WTC11 (cell line): Measurements from ENCODE around the gene HUS1. TPM values are rescaled to one million over a fixed set of nuclear protein-coding genes. Genes with fewer than 3 reads are reported as not detected.

ENCODE experiments used
- ATAC-seq: fragments of 200-7000 bp; cut with Tn5 transposase; 2 replicates; pipeline ENCODE4 v1.10.0; 2021; ENCODE audit warnings: mild to moderate bottlenecking, moderate library complexity
- CTCF ChIA-PET: fragments of 300-600 bp; sonication (Branson Sonifier 250); formaldehyde crosslinking; loops from one replicate; lab custom pipeline; 2021; ENCODE audit warnings: antibody characterized with exemption; lab: Charles Lee
- POLR2A ChIA-PET: fragments of 350-600 bp; sonication (Branson Sonifier 250); formaldehyde crosslinking; loops from one replicate; lab custom pipeline; 2021; ENCODE audit warnings: antibody characterized with exemption; lab: Charles Lee
- DNase-seq: peaks from one replicate; pipeline ENCODE4 v3.0.0; 2021; ENCODE audit warnings: low spot score
- H3K27ac Mint-ChIP-seq: 2 replicates; pipeline ENCODE4 v1.8.0; 2021; ENCODE audit warnings: mixed read lengths
- H3K27me3 Mint-ChIP-seq: 2 replicates; pipeline ENCODE4 v1.8.0; 2021; ENCODE audit warnings: low read depth, mild to moderate bottlenecking, moderate library complexity, mixed read lengths
- H3K36me3 Mint-ChIP-seq: 2 replicates; pipeline ENCODE4 v1.8.0; 2021; ENCODE audit warnings: mixed read lengths
- H3K4me1 Mint-ChIP-seq: 2 replicates; pipeline ENCODE4 v1.8.0; 2022; ENCODE audit warnings: mixed read lengths
- H3K4me3 Mint-ChIP-seq: 2 replicates; pipeline ENCODE4 v1.8.0; 2021; ENCODE audit warnings: mild to moderate bottlenecking, moderate library complexity, mixed read lengths
- H3K9me3 Mint-ChIP-seq: 2 replicates; pipeline ENCODE4 v1.8.0; 2021; ENCODE audit warnings: mixed read lengths
- AFF4 ChIP-seq: sonication (generic); formaldehyde crosslinking; IDR thresholded peaks from 2 replicates; pipeline ENCODE4 v1.8.1; 2023; ENCODE audit warnings: mild to moderate bottlenecking, missing genetic modification reagents, borderline replicate concordance
- CDX4 ChIP-seq: fragments of 250-450 bp; sonication (Bioruptor Pico); IDR thresholded peaks from 2 replicates; pipeline ENCODE4 v1.9.0; 2021; ENCODE audit warnings: moderate library complexity, mild to moderate bottlenecking, inconsistent platforms, borderline replicate concordance
- ELF4 ChIP-seq: sonication (generic); formaldehyde crosslinking; IDR thresholded peaks from 2 replicates; pipeline ENCODE4 v1.8.1; 2022; ENCODE audit warnings: low read depth, mild to moderate bottlenecking, moderate library complexity, missing genetic modification reagents
- EMX1 ChIP-seq: fragments of 250-450 bp; sonication (Bioruptor Pico); IDR thresholded peaks from 2 replicates; pipeline ENCODE4 v1.8.0; 2021; ENCODE audit warnings: mild to moderate bottlenecking
- GABPB1 ChIP-seq: sonication (generic); formaldehyde crosslinking; IDR thresholded peaks from 2 replicates; pipeline ENCODE4 v1.8.1; 2023; ENCODE audit warnings: mild to moderate bottlenecking, missing genetic modification reagents
- MYBL2 ChIP-seq: sonication (generic); formaldehyde crosslinking; IDR thresholded peaks from 2 replicates; pipeline ENCODE4 v1.8.1; 2023; ENCODE audit warnings: mild to moderate bottlenecking, moderate library complexity, missing genetic modification reagents
- NFATC4 ChIP-seq: fragments of 250-450 bp; sonication (Bioruptor Pico); IDR thresholded peaks from 2 replicates; pipeline ENCODE4 v1.9.0; 2021; ENCODE audit warnings: mild to moderate bottlenecking
- NR2C2 ChIP-seq: sonication (generic); formaldehyde crosslinking; IDR thresholded peaks from 2 replicates; pipeline ENCODE4 v1.8.0; 2022; ENCODE audit warnings: mild to moderate bottlenecking, missing genetic modification reagents
- OVOL2 ChIP-seq: fragments of 250-450 bp; sonication (Bioruptor Pico); IDR thresholded peaks from 2 replicates; pipeline ENCODE4 v1.9.0; 2021; ENCODE audit warnings: mild to moderate bottlenecking, borderline replicate concordance
- SP1 ChIP-seq: sonication (generic); formaldehyde crosslinking; conservative IDR thresholded peaks from 2 replicates; pipeline ENCODE4 v1.8.1; 2022; ENCODE audit warnings: missing genetic modification reagents
- USF2 ChIP-seq: sonication (generic); formaldehyde crosslinking; IDR thresholded peaks from 2 replicates; pipeline ENCODE4 v1.8.1; 2023; ENCODE audit warnings: mild to moderate bottlenecking, missing genetic modification reagents, moderate library complexity
- ZNF416 ChIP-seq: fragments of 250-450 bp; sonication (Bioruptor Pico); IDR thresholded peaks from 2 replicates; pipeline ENCODE4 v1.9.0; 2021; ENCODE audit warnings: mild to moderate bottlenecking, inconsistent platforms
- ZNF423 ChIP-seq: fragments of 250-450 bp; sonication (Bioruptor Pico); IDR thresholded peaks from 2 replicates; pipeline ENCODE4 v2.1.2; 2022; ENCODE audit warnings: mild to moderate bottlenecking, moderate library complexity
- total RNA-seq: library from RNA; stranded (reverse); gene quantifications from 3 replicates; pipeline ENCODE4 v1.2.3, GENCODE V29; 2021
- TF ChIP-seq, protein P1 (sequence below): fragments of 250-450 bp; sonication (Bioruptor Pico); IDR thresholded peaks from 2 replicates; pipeline ENCODE4 v2.1.2; 2022; ENCODE audit warnings: mild to moderate bottlenecking, moderate library complexity
- TF ChIP-seq, protein P2 (sequence below): sonication (generic); formaldehyde crosslinking; IDR thresholded peaks from 2 replicates; pipeline ENCODE4 v1.8.1; 2023; ENCODE audit warnings: mild to moderate bottlenecking, moderate library complexity, missing genetic modification reagents
- TF ChIP-seq, protein P3 (sequence below): sonication (generic); formaldehyde crosslinking; IDR thresholded peaks from 2 replicates; pipeline ENCODE4 v1.8.1; 2022; ENCODE audit warnings: low read depth, missing genetic modification reagents, borderline replicate concordance

The HUS1 gene
- total RNA-seq, 1 experiment from 2014 or later, result 33.4 TPM

GRCh38 chr7:48028938-48029337 is 49.5 kb upstream of the HUS1 start, which contains the start of gene SUN3:
TSS of gene SUN3 (minus strand) at chr7:48029107. CDS start at chr7:48028938, 169 bp downstream.
- no peaks in the 10 kb centered on the region for H3K36me3 Mint-ChIP-seq
- no peak for ATAC-seq
- CTCF ChIA-PET, result no interaction called here

DNA sequence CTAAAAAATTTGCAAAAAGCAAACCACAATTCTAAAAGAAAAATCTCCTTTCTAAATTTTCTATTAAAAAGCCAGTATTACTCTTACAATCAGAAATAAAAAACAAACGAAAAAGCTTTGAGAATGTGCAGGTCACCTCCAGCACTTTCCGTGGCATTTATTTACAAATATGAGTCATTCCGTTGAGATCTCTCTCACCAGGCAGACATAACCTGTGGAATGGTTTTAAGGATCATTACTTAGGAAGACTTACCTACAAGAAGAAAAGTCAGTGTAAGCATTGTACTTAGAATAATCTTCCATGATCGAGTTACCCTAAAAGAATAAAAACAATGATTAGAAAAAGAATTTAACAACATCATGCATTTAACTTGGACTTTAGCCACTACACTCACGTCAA is 46.2 kb upstream of the HUS1 start:
- ATAC-seq (no peak), DNase-seq (no peak)
- Mint-ChIP-seq H3K9me3 (peaks cover 13% of the 10 kb centered on the region), H3K4me1 (no peaks in the 10 kb centered on the region), H3K36me3 (no peaks in the 10 kb centered on the region), H3K4me3 (no peak overlapping the region), H3K27ac (no peak overlapping the region), H3K27me3 (no peaks in the 10 kb centered on the region; the same call in 1 of the 2 replicates)
- TF ChIP-seq ELF4 (CRISPR knock-in tag), result no peak
- TF ChIP-seq, protein P1, sequence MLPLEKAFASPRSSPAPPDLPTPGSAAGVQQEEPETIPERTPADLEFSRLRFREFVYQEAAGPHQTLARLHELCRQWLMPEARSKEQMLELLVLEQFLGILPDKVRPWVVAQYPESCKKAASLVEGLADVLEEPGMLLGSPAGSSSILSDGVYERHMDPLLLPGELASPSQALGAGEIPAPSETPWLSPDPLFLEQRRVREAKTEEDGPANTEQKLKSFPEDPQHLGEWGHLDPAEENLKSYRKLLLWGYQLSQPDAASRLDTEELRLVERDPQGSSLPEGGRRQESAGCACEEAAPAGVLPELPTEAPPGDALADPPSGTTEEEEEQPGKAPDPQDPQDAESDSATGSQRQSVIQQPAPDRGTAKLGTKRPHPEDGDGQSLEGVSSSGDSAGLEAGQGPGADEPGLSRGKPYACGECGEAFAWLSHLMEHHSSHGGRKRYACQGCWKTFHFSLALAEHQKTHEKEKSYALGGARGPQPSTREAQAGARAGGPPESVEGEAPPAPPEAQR (CRISPR knock-in tag), result no peak
- no peak for TF ChIP-seq ZNF423 (CRISPR knock-in tag)
- CTCF ChIA-PET, result no interaction called here
- POLR2A ChIA-PET, result no interaction called here

More at GRCh38 chr7:48028938-48029337, 49.5 kb upstream of the HUS1 start, which contains the start of gene SUN3:
- peaks cover 15% of the 10 kb centered on the region for H3K27me3 Mint-ChIP-seq
- no peak within 1 kb of the TSS for H3K27ac Mint-ChIP-seq
- peaks cover 6% of the 10 kb centered on the region for H3K9me3 Mint-ChIP-seq
- no peak within 1 kb of the TSS for H3K4me3 Mint-ChIP-seq
- no peak for DNase-seq
- POLR2A ChIA-PET, result interaction anchor here (0.6 kb wide), 1 partner anchor 37 kb away, joined by 3 read pairs; no protein-coding TSS in a partner anchor
- H3K4me1 Mint-ChIP-seq, result no peaks in the 10 kb centered on the region
- no peak for TF ChIP-seq EMX1 (CRISPR knock-in tag)
- TF ChIP-seq AFF4, result no peak
- TF ChIP-seq NFATC4 (CRISPR knock-in tag), result no peak
- TF ChIP-seq SP1 (CRISPR knock-in tag), result no peak
- no peak for TF ChIP-seq CDX4 (CRISPR knock-in tag)
- no peak for TF ChIP-seq MYBL2 (CRISPR knock-in tag)
- TF ChIP-seq USF2 (CRISPR knock-in tag), result no peak
- no peak for TF ChIP-seq OVOL2
- TF ChIP-seq, protein P2, sequence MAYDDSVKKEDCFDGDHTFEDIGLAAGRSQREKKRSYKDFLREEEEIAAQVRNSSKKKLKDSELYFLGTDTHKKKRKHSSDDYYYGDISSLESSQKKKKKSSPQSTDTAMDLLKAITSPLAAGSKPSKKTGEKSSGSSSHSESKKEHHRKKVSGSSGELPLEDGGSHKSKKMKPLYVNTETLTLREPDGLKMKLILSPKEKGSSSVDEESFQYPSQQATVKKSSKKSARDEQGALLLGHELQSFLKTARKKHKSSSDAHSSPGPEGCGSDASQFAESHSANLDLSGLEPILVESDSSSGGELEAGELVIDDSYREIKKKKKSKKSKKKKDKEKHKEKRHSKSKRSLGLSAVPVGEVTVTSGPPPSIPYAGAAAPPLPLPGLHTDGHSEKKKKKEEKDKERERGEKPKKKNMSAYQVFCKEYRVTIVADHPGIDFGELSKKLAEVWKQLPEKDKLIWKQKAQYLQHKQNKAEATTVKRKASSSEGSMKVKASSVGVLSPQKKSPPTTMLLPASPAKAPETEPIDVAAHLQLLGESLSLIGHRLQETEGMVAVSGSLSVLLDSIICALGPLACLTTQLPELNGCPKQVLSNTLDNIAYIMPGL (CRISPR knock-in tag), result no peak
- TF ChIP-seq ELF4 (CRISPR knock-in tag), result no peak

DNA sequence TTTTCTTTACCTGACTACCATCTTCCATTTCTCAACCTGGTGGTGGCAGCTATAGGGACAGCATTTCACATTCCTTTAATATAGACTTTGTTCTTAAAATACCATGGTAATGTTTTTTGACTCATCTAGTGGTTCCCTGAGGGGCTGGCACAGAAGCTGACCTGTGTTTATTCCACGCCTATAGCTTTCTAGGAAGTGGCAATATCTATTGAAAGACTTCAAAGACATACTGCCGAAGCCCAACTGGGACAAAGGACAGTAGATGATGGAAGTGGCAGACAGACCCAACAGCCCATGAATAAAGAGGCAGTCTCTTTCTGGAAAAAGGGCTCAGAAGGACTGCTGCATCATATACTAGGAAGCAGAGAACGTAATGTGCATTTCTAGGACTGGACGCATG is 38.3 kb upstream of the HUS1 start:
- DNase-seq (no peak), ATAC-seq (no peak)
- Mint-ChIP-seq H3K36me3 (no peaks in the 10 kb centered on the region), H3K4me1 (peaks cover 6% of the 10 kb centered on the region), H3K4me3 (no peak overlapping the region), H3K9me3 (peaks cover 24% of the 10 kb centered on the region), H3K27ac (no peak overlapping the region), H3K27me3 (no peaks in the 10 kb centered on the region)
- ChIA-PET CTCF (no interaction called here), POLR2A (no interaction called here)
- no peak for TF ChIP-seq SP1 (CRISPR knock-in tag)
- TF ChIP-seq GABPB1 (CRISPR knock-in tag), result no peak
- TF ChIP-seq NR2C2 (CRISPR knock-in tag), result no peak
- no peak for TF ChIP-seq AFF4
- no peak for TF ChIP-seq ZNF416 (CRISPR knock-in tag)
- TF ChIP-seq, protein P3, sequence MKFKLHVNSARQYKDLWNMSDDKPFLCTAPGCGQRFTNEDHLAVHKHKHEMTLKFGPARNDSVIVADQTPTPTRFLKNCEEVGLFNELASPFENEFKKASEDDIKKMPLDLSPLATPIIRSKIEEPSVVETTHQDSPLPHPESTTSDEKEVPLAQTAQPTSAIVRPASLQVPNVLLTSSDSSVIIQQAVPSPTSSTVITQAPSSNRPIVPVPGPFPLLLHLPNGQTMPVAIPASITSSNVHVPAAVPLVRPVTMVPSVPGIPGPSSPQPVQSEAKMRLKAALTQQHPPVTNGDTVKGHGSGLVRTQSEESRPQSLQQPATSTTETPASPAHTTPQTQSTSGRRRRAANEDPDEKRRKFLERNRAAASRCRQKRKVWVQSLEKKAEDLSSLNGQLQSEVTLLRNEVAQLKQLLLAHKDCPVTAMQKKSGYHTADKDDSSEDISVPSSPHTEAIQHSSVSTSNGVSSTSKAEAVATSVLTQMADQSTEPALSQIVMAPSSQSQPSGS (CRISPR knock-in tag), result no peak
